Fibroblast of lung (primary cell): ENCODE data around the gene MAMLD1. TPM values are rescaled to one million over a fixed set of nuclear protein-coding genes. Genes with fewer than 3 reads are reported as not detected.

Experiments used
- DNase-seq, 2 donors: peaks; one replicate each; pipeline versions ENCODE4 v3.0.0 to v3.0.0-alpha.2; 2010; ENCODE audit warnings: low read depth in 2 of 2
- H2AFZ ChIP-seq: 2 replicates; pipeline ENCODE4 v1.5.1; 2012; ENCODE audit warnings: low read length, control low read depth, inconsistent platforms
- H3K27ac ChIP-seq: 2 replicates; pipeline ENCODE4 v1.5.1; 2011; ENCODE audit warnings: low read length, control low read depth; ENCODE audit not compliant: insufficient read depth
- H3K27me3 ChIP-seq: 2 replicates; pipeline ENCODE4 v1.5.1; 2011; ENCODE audit warnings: mild to moderate bottlenecking, low read length; ENCODE audit not compliant: control insufficient read depth, insufficient read depth
- H3K36me3 ChIP-seq: 2 replicates; pipeline ENCODE4 v1.5.1; 2011; ENCODE audit warnings: low read length; ENCODE audit not compliant: control insufficient read depth, insufficient read depth
- H3K4me1 ChIP-seq: 2 replicates; pipeline ENCODE4 v1.5.1; 2011; ENCODE audit warnings: low read length; ENCODE audit not compliant: control insufficient read depth, insufficient read depth; ENCODE audit errors: extremely low read depth
- H3K4me2 ChIP-seq: 2 replicates; pipeline ENCODE4 v1.5.1; 2011; ENCODE audit warnings: low read length, control low read depth; ENCODE audit not compliant: insufficient read depth; ENCODE audit errors: extremely low read depth
- H3K4me3 ChIP-seq, 4 experiments: fragments of 200-600 bp in 1 of 4; sonication (generic) in 1 of 4; replicated peaks in 1 of 4; 2 replicates each; pipeline ENCODE4 v1.5.1; 2011 to 2016; ENCODE audit warnings: low read length in 4 of 4, low read depth in 3 of 4, mild to moderate bottlenecking in 3 of 4, control low read depth in 2 of 4, inconsistent platforms in 1 of 4, mixed read lengths in 1 of 4; ENCODE audit not compliant: insufficient read depth in 1 of 4; ENCODE audit errors: control extremely low read depth in 1 of 4
- H3K79me2 ChIP-seq: 2 replicates; pipeline ENCODE4 v1.5.1; 2012; ENCODE audit warnings: mild to moderate bottlenecking, low read length, inconsistent platforms; ENCODE audit not compliant: control insufficient read depth, insufficient read depth
- H3K9ac ChIP-seq: 2 replicates; pipeline ENCODE4 v1.5.1; 2011; ENCODE audit warnings: mild to moderate bottlenecking, low read length, control low read depth; ENCODE audit not compliant: insufficient read depth
- H3K9me3 ChIP-seq: 2 replicates; pipeline ENCODE4 v1.5.1; 2012; ENCODE audit warnings: low read depth, low read length; ENCODE audit not compliant: control insufficient read depth, insufficient read depth
- H4K20me1 ChIP-seq: 2 replicates; pipeline ENCODE4 v1.5.1; 2011; ENCODE audit warnings: low read length; ENCODE audit not compliant: control insufficient read depth, insufficient read depth; ENCODE audit errors: extremely low read depth
- CTCF ChIP-seq, 2 donors: IDR thresholded peaks in 1 of 2; conservative IDR thresholded peaks in 1 of 2; 1 replicate in 1 of 2; 2 replicates in 1 of 2; pipeline ENCODE4 v1.5.1; 2011 to 2012; ENCODE audit warnings: low read length in 2 of 2, control low read depth in 1 of 2, inconsistent platforms in 1 of 2, low read depth in 1 of 2, mild to moderate bottlenecking in 1 of 2
- EZH2 ChIP-seq: IDR thresholded peaks from 2 replicates; pipeline ENCODE4 v1.5.1; 2012; ENCODE audit warnings: low read length, control low read depth, mild to moderate bottlenecking; ENCODE audit errors: missing control alignments
- polyA plus RNA-seq, 2 donors: library from polyadenylated mRNA; depleted of rRNA in 1 of 2; stranded (reverse) in 1 of 2; unstranded in 1 of 2; fragments of >200 nt; gene quantifications; 2 replicates each; pipeline ENCODE4 v1.2.1, GENCODE V29; 2011 to 2012; ENCODE audit warnings: missing spikeins in 1 of 2
- total RNA-seq: library from RNA; depleted of rRNA; stranded (reverse); fragments of >200 nt; gene quantifications from 2 replicates; pipeline ENCODE4 v1.2.1, GENCODE V29; 2014

Gene MAMLD1
- total and polyA plus RNA-seq, 2 donors (not counting 1 experiment from before 2014, with no cell fraction given) = 3.6 to 15.5 TPM

DNA sequence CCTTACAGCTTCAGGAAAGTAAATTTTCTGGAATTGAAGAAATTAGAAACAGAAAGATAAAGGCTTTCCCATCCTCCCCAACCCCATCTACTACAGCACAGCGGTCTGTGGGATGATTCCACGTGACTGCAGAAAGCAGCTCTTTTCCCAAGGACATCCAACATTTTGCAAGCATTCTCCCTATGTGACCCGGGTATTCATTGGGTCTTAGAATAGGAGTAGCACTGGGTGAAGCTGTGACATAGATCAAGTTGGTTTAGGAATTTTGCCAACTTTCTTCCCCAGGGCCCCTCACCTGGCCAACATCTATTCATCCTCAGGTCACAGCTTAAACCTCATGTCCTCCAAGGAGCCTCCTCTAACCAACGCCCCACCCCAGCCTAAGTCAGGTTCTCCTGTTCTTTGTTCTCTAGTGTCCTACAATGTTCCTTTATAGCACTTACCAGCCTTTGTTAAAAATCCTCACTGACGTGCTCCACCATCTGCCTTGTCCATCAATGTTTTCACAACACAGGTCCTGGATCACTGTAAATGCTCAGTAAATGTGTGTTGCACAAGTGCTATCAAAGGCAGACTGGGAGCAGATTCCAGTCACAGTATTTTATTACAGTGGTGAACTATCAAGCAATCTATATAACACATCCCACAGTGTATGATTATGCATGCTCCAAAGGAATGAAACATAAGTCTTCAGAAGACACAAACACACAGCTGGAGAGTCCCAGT lies 124.4 kb downstream of the MAMLD1 start:
- no peak for DNase-seq
- TF ChIP-seq EZH2 (no peak), CTCF (conservative IDR thresholded peaks at IDR 0.05 in 1 of 2, IDR thresholded peaks at IDR 0.05 in 1 of 2; ENCODE audit: low read depth in 1 of 2, low read length in 2 of 2) (no peak)
- no peak overlapping the region for H3K27ac ChIP-seq
- no peaks in the 10 kb centered on the region for H3K27me3 ChIP-seq
- H3K79me2 ChIP-seq = no peaks in the 10 kb centered on the region
- no peak overlapping the region for H3K4me3 ChIP-seq
- no peaks in the 10 kb centered on the region for H3K9me3 ChIP-seq
- H3K9ac ChIP-seq = no peak overlapping the region
- H4K20me1 ChIP-seq = no peaks in the 10 kb centered on the region
- H3K36me3 ChIP-seq = peaks cover 1% of the 10 kb centered on the region
- H3K4me2 ChIP-seq = no peak overlapping the region
- H2AFZ ChIP-seq = no peak overlapping the region
- no peaks in the 10 kb centered on the region for H3K4me1 ChIP-seq

- no peak overlapping the region for H3K4me2 ChIP-seq
- no peaks in the 10 kb centered on the region for H3K27me3 ChIP-seq
- H3K79me2 ChIP-seq = no peaks in the 10 kb centered on the region
- no peak overlapping the region for H3K9ac ChIP-seq
- H3K36me3 ChIP-seq = peaks cover 1% of the 10 kb centered on the region
- no peaks in the 10 kb centered on the region for H4K20me1 ChIP-seq
- peak in 1 of 2 donors; percentile 48 for DNase-seq
- TF ChIP-seq EZH2 = no peak
- no peak for TF ChIP-seq CTCF (conservative IDR thresholded peaks at IDR 0.05 in 1 of 2, IDR thresholded peaks at IDR 0.05 in 1 of 2; ENCODE audit: low read depth in 1 of 2, low read length in 2 of 2)
- H3K27ac ChIP-seq = no peak overlapping the region
- H2AFZ ChIP-seq = no peak overlapping the region
- no peak overlapping the region for H3K4me3 ChIP-seq
- no peaks in the 10 kb centered on the region for H3K4me1 ChIP-seq
- H3K9me3 ChIP-seq = no peaks in the 10 kb centered on the region
These were observed 126.4 kb downstream of the MAMLD1 start for GRCh38 chrX:150489359-150490015.

- DNase-seq = no peak
- TF ChIP-seq CTCF (conservative IDR thresholded peaks at IDR 0.05 in 1 of 2, IDR thresholded peaks at IDR 0.05 in 1 of 2; ENCODE audit: low read depth in 1 of 2, low read length in 2 of 2) (no peak), EZH2 (no peak)
- H3K79me2 ChIP-seq = no peaks in the 10 kb centered on the region
- H3K27me3 ChIP-seq = no peaks in the 10 kb centered on the region
- no peaks in the 10 kb centered on the region for H4K20me1 ChIP-seq
- H3K4me3 ChIP-seq = no peak overlapping the region
- H3K27ac ChIP-seq = no peak overlapping the region
- H3K4me1 ChIP-seq = no peaks in the 10 kb centered on the region
- no peak overlapping the region for H3K9ac ChIP-seq
- H3K9me3 ChIP-seq = no peaks in the 10 kb centered on the region
- H3K4me2 ChIP-seq = no peak overlapping the region
- H3K36me3 ChIP-seq = no peaks in the 10 kb centered on the region
- no peak overlapping the region for H2AFZ ChIP-seq
These were observed 132.4 kb downstream of the MAMLD1 start for GRCh38 chrX:150495496-150495895.
